Cardiac septum (tissue), 1 donor: Measurements from ENCODE around the gene RILP. TPM values are rescaled to one million over a fixed set of nuclear protein-coding genes. Genes with fewer than 3 reads are reported as not detected.

ENCODE experiments used
- DNase-seq: peaks from one replicate; pipeline ENCODE4 v3.0.0-alpha.2; 2020; ENCODE audit warnings: low spot score
- intact Hi-C: fragments of 100-400 bp; cut with DNase I; formaldehyde crosslinking; loops from one replicate; pipeline ENCODE4 v1.14.0; 2022
- total RNA-seq: library from RNA; stranded (reverse); fragmentation: NEBNext Ultra II Directional; extraction: Animal tissue kit (Norgen Biotek cat#: 25700); gene quantifications from one replicate; pipeline ENCODE4 v1.2.1, GENCODE V29; 2021
- donor health status: DM: no; HTN: no; CAD: no.

RILP gene
- total RNA-seq, 1 donor from 2014 or later: 49.8 TPM

DNA sequence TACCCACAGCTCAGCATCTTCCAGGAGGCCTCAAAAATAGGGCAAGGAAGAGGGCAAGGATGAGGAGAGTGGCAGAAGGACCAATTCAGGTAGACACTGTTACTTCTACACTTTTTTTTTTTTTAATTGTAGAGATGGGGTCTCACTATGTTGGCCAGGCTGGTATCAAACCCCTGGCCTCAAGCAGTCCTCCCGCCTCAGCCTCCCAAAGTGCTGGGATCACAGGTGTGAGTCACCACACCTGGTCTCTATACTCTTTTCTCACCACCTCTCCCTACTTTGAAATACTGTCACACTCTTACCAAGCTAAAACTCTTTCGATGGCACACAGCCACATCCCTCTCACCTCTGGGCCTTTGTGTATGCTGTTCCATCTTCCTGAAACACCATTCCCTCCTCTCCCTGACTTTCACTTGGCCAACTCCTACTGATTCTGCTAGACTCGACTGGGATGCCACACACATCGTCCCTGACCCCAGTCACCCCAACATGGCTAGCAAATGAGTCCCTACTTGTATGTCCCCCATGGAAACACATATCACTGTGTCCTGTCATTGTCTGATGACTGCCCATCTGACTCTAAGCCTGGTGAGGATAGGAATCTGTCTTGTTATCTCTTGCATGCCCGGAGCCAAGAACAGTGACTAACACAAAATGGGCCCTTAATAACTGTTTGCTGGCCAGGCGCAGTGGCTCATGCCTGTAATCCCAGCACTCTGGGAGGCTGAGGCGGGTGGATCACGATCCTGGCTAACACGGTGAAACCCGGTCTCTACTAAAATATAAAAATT lies 13.8 kb downstream of the RILP start:
- DNase-seq: no peak
- intact Hi-C loops: no loop called here

DNA sequence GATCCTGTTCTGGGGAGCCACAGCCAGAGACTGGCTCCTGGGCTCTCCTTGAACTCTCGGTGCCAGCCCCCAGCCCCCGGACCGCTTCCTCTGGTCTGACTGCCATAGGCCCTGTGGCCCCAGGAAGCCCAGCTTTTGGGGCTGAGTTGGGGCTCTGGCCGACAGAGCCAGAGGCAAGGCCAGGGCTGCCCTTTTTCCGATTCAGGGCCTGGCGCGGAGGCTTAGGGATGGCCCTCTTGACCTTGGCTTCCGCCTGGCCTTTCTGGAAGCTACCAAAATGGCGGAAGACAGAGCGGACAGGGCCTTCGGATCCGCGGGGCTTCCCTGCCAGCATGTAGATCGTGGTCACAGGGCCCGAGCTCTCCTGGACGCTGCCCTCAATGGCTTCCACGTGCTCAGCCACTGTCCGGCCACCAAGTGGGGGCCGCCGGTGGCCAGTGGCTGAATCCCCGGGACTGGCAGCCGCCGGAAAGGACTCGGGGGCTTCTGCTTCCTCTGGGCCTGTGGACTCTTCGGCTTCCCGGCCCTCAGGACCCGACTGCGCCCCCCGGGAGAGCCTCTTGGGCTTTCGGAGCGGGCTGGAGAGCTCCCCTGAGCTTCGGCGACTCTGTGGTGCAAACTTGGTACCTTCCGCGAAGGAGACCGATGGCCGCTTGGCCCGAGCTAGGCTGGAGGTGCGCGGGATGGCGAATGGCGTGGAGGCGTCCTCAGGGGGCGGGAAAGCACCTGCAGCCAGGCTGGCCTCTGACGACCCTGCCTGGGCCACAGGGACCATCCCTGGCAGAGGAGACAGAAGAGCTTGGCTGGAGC lies 14.6 kb downstream of the RILP start:
- intact Hi-C loops: no loop called here
- DNase-seq: no peak

DNA sequence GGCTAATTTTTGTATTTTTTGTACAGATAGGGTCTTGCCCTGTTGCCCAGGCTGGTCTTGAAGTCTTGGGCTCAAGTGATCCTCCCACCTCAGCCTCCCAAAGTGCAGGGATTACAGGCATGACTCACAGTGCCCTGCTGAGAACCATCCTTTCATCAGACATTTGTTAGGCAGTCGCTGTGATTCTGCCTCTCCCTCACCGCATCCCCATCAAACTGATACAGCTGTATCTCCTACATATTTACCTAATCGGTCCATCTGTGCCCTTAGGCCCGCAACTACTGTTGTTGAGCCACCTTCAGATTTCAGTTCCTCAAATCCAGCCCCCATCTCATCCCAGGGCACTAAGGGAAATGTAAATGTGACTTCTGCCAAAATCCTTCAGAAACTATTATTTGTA lies 19.0 kb downstream of the RILP start:
- intact Hi-C loops: loop anchor here (2.0 kb wide), 1 partner anchor 14 kb away; the partner anchor contains the start of gene SCARF1
- DNase-seq: no peak

DNA sequence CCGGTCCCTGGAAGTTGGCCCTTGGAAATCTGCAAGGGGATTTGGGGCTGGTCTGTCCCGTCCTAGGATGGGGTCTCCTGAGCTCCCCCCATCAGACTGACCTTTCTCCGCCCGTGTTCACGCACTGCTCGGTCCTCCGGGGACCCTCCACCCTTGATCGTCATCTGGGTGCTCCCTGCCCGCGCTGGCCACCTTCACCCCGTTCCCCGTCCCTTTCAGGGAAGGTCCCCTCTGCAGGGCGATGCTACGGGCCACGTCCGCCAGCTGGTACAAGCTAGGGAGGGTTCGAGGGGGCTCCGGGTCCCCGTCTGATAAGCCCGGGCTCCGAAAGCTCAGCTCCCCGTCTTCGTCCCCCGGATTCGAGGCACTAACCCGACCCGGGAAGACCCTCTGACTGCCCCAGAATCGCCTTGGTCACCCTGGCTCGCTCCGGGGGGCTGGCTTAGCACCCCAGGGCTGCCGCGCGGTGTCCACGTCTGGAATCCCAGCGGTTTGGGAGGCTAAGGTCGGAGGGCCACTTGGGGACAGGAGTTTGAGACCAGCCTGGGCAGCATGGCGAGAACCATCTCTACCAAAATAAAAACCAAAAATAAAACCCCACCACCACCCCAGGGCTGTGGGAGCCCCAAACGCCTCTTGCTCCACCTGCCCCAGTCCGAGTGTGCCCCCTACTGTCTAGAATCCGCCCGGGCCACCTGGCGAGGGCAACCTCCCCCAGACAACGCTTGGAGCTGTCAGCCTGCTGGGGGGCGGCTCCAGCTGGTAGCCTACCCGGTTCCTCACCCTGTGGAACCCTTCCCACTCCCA lies 20.0 kb downstream of the RILP start:
- intact Hi-C loops: loop anchor here (1.0 to 2.0 kb wide), 2 partner anchors 15 to 55 kb away; partner anchors contain the start of gene SCARF1
- DNase-seq: peak; percentile 94

DNA sequence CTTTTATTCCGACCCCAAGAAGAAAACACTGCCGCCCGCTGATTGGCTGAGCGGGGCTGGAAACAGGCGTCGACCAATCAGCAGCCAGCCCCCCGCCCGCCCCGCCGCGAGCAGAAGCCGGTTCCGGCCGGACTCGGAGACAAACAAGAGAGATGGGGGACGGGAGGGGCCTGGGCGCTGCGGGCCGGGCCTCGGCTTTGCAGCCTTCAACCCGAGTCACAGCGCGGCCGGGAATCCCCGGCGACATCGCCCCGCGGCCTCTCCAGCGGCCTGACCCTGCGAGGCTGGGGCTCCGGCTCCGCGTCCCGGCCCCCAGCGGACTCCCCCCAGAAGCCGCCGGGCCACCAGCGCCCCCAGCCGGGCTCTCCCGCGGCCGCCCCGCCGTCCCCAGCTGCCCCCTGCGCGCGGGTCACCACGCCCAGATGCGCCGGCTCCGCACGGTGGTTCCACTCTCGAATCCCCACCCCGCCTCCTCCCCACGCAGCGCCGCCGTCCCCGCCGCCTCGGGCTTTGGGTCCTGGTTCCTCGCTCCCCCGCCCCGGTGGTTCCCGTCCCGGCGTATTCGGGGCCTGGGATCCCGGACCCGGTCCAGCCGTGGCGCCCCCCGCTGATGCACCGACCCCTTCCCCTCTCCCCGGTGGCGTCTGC lies 20.7 kb downstream of the RILP start:
- DNase-seq: peak; percentile 97
- intact Hi-C loops: loop anchor here (1.0 kb wide), 1 partner anchor 55 kb away; no protein-coding TSS in a partner anchor

DNA sequence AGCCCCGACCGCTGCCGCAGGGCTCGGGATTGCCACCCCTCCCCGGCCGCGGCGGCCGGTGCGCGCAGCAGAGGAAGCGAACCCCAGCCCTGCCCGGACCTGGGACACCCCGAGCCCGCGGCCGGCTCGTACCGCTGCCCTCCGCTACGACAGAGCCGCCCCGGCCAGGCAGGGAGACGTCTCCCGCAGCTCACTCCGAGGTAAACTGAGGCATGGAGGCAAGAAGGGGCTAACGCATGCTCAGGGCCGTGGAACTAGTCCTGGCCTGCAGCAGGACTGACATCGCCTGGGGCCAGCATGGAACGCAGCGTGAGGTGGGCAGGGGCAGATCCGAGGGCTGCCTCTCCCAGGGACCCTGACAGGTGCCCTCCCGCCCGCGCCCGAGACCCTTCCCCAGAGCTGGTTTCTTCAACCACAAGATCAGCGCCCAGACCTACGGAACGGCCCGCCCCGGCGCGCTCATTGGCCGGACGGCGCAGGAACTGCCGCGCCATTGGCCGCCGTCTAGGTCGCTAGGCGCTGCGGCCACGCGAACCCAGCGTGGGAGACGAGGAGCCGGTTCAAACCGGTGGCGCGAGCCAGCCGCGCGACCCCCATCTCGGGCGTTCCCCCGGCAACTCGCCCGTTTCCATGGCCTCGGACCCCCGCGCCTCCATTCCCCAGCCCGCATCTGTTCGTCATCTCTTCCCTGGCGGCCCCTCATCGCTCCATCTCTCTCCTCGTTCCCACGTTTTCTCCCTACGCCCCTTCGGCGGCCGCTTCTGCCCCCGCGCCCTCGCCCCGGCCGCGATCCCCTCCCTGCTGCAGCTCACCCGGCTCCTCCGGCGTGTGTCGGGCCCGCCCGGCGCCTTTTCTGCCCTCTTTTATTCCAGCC lies 21.4 kb downstream of the RILP start, which contains the start of gene SLC43A2:
SLC43A2 (minus strand) TSS at position 853 of the 874 bp plus-strand sequence. CDS start 960 bp downstream, outside the sequence.
- intact Hi-C loops: no loop called here
- peak; percentile 94 for DNase-seq

DNA sequence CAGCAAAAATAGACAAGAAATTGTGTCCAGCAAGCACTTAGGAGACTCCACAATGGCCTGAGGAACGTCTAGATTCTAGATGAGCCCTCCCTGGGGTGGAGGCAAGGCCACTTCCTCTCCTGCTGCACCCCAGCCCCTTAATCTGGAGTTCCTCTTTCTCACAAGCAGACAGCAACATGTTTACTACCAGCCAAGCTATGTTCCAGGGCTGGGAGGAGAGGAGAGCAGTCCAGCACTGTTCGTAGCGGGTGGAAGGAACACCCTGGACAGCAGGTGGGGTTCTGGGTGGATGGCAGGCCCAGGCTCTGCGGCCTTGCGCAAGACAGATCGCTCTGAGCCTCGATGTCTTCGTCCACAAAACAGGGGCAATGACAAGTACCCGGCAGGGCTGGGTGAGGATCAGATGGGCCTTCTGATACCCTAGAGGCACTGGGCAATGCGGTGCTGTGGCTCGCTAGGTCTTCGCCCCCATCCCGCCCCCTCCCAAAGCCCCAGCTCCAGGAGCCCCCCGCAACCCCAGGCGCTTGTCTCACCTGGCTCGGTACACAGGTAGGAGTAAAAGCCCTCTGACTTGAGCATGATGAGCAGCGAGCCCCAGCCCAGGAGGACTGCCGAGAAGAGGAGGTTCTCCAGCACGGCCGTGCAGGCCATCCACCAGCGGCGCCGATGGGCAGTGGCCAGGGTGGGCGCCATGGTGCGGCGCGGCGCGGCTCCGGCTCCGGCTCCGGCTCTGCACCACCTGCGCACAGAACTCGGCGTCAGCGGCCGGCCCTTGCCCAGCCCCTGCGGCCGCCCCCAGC lies 22.3 kb downstream of the RILP start:
- no peak for DNase-seq
- intact Hi-C loops: no loop called here

DNA sequence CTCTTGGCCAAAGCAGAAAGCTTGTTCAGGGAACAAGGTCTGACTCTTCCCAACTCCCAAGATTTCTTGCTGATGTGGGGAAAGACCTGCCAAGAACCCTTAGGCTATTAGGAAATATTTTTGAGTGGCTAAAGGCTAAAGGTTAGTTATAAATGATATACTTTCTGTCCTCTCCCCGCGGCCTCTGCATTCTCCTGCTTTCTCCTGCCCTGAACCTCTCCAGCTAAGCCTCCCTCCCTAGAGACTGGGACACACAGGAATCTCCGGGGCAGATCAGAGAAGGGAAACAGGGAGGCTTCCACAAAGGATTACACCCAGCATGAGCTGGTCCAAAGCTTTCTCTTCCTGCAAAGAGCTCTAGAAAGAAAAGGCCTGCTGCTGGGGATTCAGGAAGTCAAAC lies 23.3 kb downstream of the RILP start:
- DNase-seq: no peak
- intact Hi-C loops: no loop called here

DNA sequence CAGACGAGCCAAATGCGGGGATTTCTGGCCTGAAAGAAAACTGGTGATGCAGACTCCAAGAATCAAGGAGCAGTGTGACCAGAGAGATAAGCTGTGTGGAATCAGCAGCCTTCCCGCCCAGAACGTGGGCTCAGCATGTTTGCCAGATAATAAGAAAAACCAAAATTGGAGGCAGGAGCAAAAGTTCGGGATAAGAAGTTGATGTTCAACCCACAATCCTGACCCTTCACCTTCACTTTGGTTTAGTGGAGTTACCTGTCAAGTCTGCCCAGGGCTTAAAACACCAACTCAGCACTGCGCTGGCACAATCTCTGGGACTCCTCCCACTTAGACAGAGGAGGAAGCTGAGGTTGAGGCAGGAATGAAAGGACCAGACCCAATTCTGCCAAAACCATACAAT lies 24.1 kb downstream of the RILP start:
- DNase-seq: no peak
- intact Hi-C loops: no loop called here

DNA sequence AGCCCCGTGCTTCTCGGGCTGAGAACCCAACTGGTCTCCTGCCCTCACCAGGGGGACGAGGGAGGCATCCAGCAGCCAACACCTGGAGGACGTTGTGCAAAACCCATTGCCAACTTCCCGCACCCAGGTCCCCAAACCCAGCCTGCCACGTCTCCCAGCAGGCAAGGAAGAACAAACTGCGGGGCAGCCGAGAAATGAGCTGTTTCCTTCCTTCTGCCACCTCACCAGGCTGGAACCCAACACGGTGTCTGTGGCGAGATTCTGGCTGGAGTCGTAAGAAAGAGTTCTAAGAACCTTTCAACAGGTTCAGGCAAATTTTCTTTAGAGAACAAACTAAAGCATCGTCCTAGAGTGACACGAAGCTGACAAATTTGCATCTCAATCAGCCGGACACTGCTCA lies 24.6 kb downstream of the RILP start:
- DNase-seq: no peak
- intact Hi-C loops: no loop called here

DNA sequence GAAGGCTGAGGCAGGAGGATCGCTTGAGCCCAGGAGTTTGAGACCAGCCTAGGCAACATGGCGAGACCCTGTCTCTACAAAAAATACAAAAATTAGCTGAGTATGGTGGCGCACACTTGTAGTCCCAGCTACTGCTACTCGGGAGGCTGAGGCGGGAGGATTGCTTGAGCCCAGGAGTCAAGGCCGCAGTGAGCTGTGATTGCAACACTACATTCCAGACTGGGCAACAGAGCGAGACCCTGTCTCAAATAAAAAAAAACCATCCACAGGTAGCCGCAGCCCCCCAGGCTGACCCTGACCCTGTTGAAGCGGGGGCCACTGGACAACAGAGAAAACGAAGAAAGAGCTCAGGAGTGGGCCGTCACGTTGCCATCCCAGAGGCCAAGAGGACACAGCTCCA lies 25.0 kb downstream of the RILP start:
- intact Hi-C loops: no loop called here
- DNase-seq: no peak

DNA sequence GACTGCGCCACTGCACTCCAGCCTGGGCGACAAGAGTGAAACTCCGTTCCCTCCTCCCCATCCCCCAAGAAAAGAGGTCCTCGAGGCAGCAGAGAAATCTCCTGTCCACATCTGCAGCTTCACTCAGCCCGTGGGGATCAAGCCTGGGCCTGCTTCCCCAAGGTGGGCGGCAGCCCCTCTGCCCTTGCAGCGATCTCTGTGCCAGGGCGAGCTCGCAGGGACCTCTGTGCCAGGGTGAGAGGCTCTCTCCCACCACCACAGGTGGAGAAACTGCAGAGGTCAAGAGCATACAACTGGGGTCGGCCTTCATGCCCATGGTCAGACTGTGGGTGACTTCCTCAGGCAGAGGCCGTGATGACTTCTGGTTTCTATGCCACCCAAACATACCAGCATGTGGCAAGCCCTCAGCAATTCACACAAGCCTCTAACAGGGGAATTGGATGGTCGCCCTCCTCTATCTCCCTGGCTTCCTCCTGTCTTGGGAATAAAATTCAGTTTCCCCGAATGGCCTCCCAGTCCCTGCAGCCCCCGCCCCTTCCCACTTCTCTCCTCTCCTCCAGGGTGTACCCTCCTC lies 26.5 kb downstream of the RILP start:
- DNase-seq: no peak
- intact Hi-C loops: no loop called here

DNA sequence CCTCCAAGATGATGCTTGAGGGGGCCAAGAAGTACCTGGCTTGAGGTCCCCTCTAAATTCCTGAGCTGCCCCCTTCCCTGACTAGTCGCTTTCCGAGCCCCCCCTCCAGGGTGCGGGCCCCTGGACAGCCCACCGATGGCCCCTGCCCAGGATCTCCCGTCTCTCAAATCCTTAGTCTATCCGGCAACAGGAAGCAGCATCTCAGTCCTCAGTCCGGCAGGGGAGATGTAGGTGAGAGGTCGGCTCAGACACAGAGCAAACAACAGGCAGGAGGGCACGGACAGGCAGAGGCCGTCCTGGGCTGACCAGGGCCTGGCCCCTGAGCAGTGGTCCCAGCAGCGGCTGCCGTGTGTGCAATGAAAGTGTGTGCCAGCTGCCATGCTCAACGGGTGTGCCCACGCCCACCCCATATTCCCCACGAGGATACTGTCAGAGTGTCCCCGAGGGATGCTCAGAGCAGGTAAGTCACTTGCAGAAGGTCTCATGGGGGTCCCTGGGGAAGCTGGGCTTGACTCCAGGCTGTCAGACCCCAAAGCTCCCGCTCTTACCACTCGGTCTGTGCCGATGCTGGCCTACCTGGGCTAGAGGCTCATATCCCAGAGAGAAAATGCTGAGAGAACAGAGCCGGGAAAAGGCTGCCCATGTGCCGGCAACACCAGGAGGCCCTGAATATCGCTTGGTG lies 28.3 kb downstream of the RILP start:
- DNase-seq: no peak
- intact Hi-C loops: no loop called here

DNA sequence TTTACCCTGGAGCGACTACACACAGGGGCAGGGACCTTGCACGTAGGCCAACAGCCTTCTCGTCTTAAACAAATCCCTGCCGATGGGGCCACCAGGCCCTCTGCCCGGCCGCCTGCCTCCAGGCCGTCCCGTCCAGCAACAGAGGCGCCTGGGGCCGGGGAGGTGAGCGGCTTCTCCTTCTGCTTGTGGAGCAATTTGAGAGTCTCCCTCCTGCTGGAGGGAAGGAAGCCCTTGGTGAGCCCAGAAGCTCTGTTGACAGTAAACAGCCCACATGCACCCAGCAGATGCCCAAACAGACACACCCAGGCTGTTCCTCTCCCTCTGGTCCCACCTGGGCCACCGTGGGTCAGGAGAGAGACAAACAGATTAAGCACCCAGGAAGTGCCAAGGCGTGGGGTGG lies 29.2 kb downstream of the RILP start:
- intact Hi-C loops: no loop called here
- no peak for DNase-seq

DNA sequence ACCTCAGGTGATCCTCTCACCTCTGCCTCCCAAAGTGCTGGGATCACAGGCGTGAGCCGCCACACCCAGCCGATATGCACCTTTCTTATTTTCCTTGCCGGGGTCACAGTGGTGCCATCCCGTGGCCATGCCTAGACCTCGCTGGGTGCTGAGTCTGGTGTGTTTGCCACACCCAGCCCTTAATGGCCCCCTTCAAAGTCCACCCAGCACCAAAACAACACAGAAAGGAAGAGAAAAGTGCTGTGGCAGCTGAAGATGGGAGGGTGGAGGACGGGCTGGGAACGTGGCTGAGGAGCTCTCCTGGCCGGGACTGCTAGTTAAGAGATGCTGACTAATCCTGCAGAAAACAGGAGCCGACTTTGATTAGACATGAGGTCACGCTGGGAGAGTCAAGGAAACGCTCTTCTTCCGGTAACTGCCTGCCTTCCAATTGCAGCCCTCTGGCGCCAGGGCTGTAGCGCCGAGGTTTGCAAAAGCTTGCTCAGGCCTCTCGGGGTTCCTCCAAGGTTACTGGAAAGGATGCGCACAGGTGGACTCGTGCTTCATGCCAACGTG lies 32.0 kb downstream of the RILP start:
- DNase-seq: no peak
- intact Hi-C loops: no loop called here

DNA sequence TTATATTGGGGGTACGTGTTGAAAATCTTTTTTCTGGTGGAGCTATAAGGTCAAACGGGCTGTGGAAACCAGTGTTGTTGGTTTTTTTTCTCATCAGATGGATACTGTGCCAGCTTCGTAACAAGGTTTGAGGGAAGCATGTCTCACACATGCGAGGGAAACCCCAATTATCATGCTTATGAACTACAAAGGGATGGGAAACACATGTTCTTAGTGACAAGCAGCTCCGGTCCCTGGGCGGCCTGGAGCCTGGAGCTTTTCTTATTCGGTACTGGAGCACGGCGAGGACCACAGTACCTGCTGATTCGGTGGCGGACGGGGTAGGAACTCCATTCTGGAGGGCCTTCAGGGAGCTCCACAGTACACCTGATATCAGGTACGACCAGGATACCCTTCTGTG lies 33.6 kb downstream of the RILP start:
- intact Hi-C loops: no loop called here
- no peak for DNase-seq
